BE2C (cell line): Measurements from ENCODE around the gene USP20.

Experiments
- DNase-seq: peaks from one replicate; pipeline ENCODE4 v3.0.0-alpha.2; 2020
- H3K27me3 ChIP-seq: fragments of 250-450 bp; sonication (Bioruptor Pico); 2 replicates; pipeline ENCODE4 v1.5.1; 2020; ENCODE audit warnings: mild to moderate bottlenecking
- H3K36me3 ChIP-seq: fragments of 250-450 bp; sonication (Bioruptor Pico); 2 replicates; pipeline ENCODE4 v1.5.1; 2020; ENCODE audit warnings: mild to moderate bottlenecking
- H3K4me1 ChIP-seq: fragments of 250-450 bp; sonication (Bioruptor Pico); 2 replicates; pipeline ENCODE4 v1.5.1; 2020
- H3K4me3 ChIP-seq: 2 replicates; pipeline ENCODE4 v1.5.1; 2011; ENCODE audit warnings: low read depth, low read length
- H3K9me3 ChIP-seq: fragments of 250-450 bp; sonication (Bioruptor Pico); 2 replicates; pipeline ENCODE4 v1.5.1; 2020
- CTCF ChIP-seq: IDR thresholded peaks from 2 replicates; pipeline ENCODE4 v1.5.1; 2012; ENCODE audit warnings: mild to moderate bottlenecking, low read depth, low read length

Gene USP20

GRCh38 chr9:129901993-129902739, 66.9 kb downstream of the USP20 start:
- Histone ChIP-seq H3K27me3 (no peaks in the 10 kb centered on the region), H3K36me3 (peaks cover 33% of the 10 kb centered on the region), H3K4me3 (no peak overlapping the region), H3K9me3 (no peaks in the 10 kb centered on the region), H3K4me1 (no peaks in the 10 kb centered on the region)
- no peak for DNase-seq
- TF ChIP-seq CTCF: no peak

- DNase-seq: no peak
- TF ChIP-seq CTCF: no peak
- H3K4me3 ChIP-seq: no peak overlapping the region
- no peaks in the 10 kb centered on the region for H3K9me3 ChIP-seq
- peaks cover 33% of the 10 kb centered on the region for H3K36me3 ChIP-seq
- no peaks in the 10 kb centered on the region for H3K4me1 ChIP-seq
- H3K27me3 ChIP-seq: no peaks in the 10 kb centered on the region
These were observed 67.5 kb downstream of the USP20 start for GRCh38 chr9:129902740-129903134.

- H3K9me3 ChIP-seq: no peaks in the 10 kb centered on the region
- peaks cover 24% of the 10 kb centered on the region for H3K36me3 ChIP-seq
- DNase-seq: no peak
- no peaks in the 10 kb centered on the region for H3K4me1 ChIP-seq
- H3K4me3 ChIP-seq: no peak overlapping the region
- H3K27me3 ChIP-seq: no peaks in the 10 kb centered on the region
- TF ChIP-seq CTCF: no peak
These were observed 69.5 kb downstream of the USP20 start for GRCh38 chr9:129904734-129905133.

- Histone ChIP-seq H3K4me1 (no peaks in the 10 kb centered on the region), H3K9me3 (no peaks in the 10 kb centered on the region), H3K27me3 (no peaks in the 10 kb centered on the region), H3K36me3 (peaks cover 27% of the 10 kb centered on the region), H3K4me3 (no peak overlapping the region)
- no peak for DNase-seq
- TF ChIP-seq CTCF: no peak
These were observed 71.0 kb downstream of the USP20 start for GRCh38 chr9:129906298-129906697.

GRCh38 chr9:129907201-129907600, 71.9 kb downstream of the USP20 start:
- no peak for DNase-seq
- TF ChIP-seq CTCF: no peak
- no peak overlapping the region for H3K4me3 ChIP-seq
- H3K4me1 ChIP-seq: no peaks in the 10 kb centered on the region; the same call in 1 of the 2 replicates
- no peaks in the 10 kb centered on the region for H3K9me3 ChIP-seq
- H3K36me3 ChIP-seq: peaks cover 23% of the 10 kb centered on the region
- no peaks in the 10 kb centered on the region for H3K27me3 ChIP-seq

GRCh38 chr9:129908906-129909305, 73.6 kb downstream of the USP20 start:
- no peaks in the 10 kb centered on the region for H3K27me3 ChIP-seq
- no peak overlapping the region for H3K4me3 ChIP-seq
- DNase-seq: no peak
- TF ChIP-seq CTCF: no peak
- no peaks in the 10 kb centered on the region for H3K9me3 ChIP-seq
- H3K36me3 ChIP-seq: peaks cover 16% of the 10 kb centered on the region
- H3K4me1 ChIP-seq: no peaks in the 10 kb centered on the region; the same call in 1 of the 2 replicates
